ENCODE data around the gene KATNAL1. TPM values are rescaled to one million over a fixed set of nuclear protein-coding genes. Genes with fewer than 3 reads are reported as not detected.

Gene KATNAL1
- total RNA-seq, 1 experiment from 2014 or later = 11.2 TPM

- no peaks in the 10 kb centered on the region for H3K27me3 ChIP-seq (ENCODE audit: insufficient read depth, low read length)
- H3K79me1 ChIP-seq (ENCODE audit: insufficient read depth, low read depth, low read length, poor library complexity, severe bottlenecking) = no peaks in the 10 kb centered on the region
- H3K14ac ChIP-seq (ENCODE audit: insufficient read depth, low read length) = no peak overlapping the region
- H4K91ac ChIP-seq (ENCODE audit: insufficient read length, low read depth, low read length) = no peak overlapping the region
- peaks cover 12% of the 10 kb centered on the region for H3K27me3 Mint-ChIP-seq (ENCODE audit: low read depth)
- no peaks in the 10 kb centered on the region for H3K79me2 ChIP-seq (ENCODE audit: insufficient read depth, low read length)
- no peak overlapping the region for H3K9ac ChIP-seq (ENCODE audit: extremely low read depth, insufficient read length, low read length)
- no peak for TF ChIP-seq CTCF (conservative IDR thresholded peaks at IDR 0.05)
- H4K5ac ChIP-seq (ENCODE audit: insufficient read length, low read depth, low read length) = no peak overlapping the region
- H3K4ac ChIP-seq (ENCODE audit: low read depth, low read length) = no peak overlapping the region
- H2BK5ac ChIP-seq (ENCODE audit: insufficient read length, low read length) = no peak overlapping the region
- no peaks in the 10 kb centered on the region for H3K23me2 ChIP-seq (ENCODE audit: insufficient read length, low read depth, low read length, poor library complexity, severe bottlenecking)
- H4K8ac ChIP-seq (replicated peaks; ENCODE audit: insufficient read length, low read depth, low read length) = no peak overlapping the region
- H3K4me2 ChIP-seq (ENCODE audit: insufficient read depth, insufficient read length, low read length) = no peak overlapping the region
- no CpG with 5 or more reads among the region's 7 CpGs for WGBS (ENCODE audit: extremely low coverage, insufficient read length, low lambda C conversion rate)
- no peak overlapping the region for H2BK12ac ChIP-seq (ENCODE audit: insufficient read length, low read depth, low read length)
- H2BK15ac ChIP-seq (ENCODE audit: low read depth, low read length) = no peak overlapping the region
- no peak for DNase-seq
- no peaks in the 10 kb centered on the region for H3K9me3 ChIP-seq (ENCODE audit: control insufficient read depth, low read depth, low read length)
- H3K36me3 Mint-ChIP-seq (ENCODE audit: insufficient read depth in 1 of 3, low read depth in 3 of 3) = peaks cover 0 to 31% (median 6%) of the 10 kb centered on the region in 3 experiments; a peak in 3 of 7 replicates
- no peak overlapping the region for H3K56ac ChIP-seq (ENCODE audit: insufficient read length, low read depth, low read length)
- no peak overlapping the region for H2AK5ac ChIP-seq (ENCODE audit: insufficient read length, low read length)
- no peak overlapping the region for H3K23ac ChIP-seq (ENCODE audit: insufficient read length, low read depth, low read length)
- H2BK20ac ChIP-seq (ENCODE audit: low read depth, low read length, poor library complexity, severe bottlenecking) = no peak overlapping the region
- H4K20me1 ChIP-seq (ENCODE audit: control insufficient read depth, insufficient read depth, insufficient read length) = no peaks in the 10 kb centered on the region
- no peak overlapping the region for H2AFZ ChIP-seq (ENCODE audit: low read length)
- peaks cover 2 to 3% of the 10 kb centered on the region in 2 experiments for H3K4me1 Mint-ChIP-seq
- no peak overlapping the region for H3K27ac ChIP-seq (ENCODE audit: insufficient read length, low read depth, low read length)
- no peak overlapping the region for H3T11ph ChIP-seq (ENCODE audit: low read length)
- H3K4me3 Mint-ChIP-seq = no peak overlapping the region
- peaks cover 0 to 28% of the 10 kb centered on the region in 2 experiments; a peak in 3 of 5 replicates for H3K9me3 Mint-ChIP-seq
- no peak overlapping the region for H2BK120ac ChIP-seq (ENCODE audit: low read depth, low read length, poor library complexity, severe bottlenecking)
- H3K4me1 ChIP-seq (ENCODE audit: insufficient read depth, low read length) = no peaks in the 10 kb centered on the region
- H3K18ac ChIP-seq (ENCODE audit: insufficient read length, low read depth, low read length) = no peak overlapping the region
- no peak overlapping the region for H3K27ac Mint-ChIP-seq
Observed at GRCh38 chr13:30322428-30322827, 15.1 kb upstream of the KATNAL1 start.
